Bronchial smooth muscle cell (primary cell): ENCODE data around the gene NLRC5. TPM values are rescaled to one million over a fixed set of nuclear protein-coding genes. Genes with fewer than 3 reads are reported as not detected.

Experiments used
- total RNA-seq: library from RNA; depleted of rRNA; stranded (reverse); fragments of >200 nt; gene quantifications from 2 replicates; pipeline ENCODE4 v1.2.1, GENCODE V29; 2014

The NLRC5 gene
- total RNA-seq: 8.4 and 10.6 TPM in 2 replicates

DNA sequence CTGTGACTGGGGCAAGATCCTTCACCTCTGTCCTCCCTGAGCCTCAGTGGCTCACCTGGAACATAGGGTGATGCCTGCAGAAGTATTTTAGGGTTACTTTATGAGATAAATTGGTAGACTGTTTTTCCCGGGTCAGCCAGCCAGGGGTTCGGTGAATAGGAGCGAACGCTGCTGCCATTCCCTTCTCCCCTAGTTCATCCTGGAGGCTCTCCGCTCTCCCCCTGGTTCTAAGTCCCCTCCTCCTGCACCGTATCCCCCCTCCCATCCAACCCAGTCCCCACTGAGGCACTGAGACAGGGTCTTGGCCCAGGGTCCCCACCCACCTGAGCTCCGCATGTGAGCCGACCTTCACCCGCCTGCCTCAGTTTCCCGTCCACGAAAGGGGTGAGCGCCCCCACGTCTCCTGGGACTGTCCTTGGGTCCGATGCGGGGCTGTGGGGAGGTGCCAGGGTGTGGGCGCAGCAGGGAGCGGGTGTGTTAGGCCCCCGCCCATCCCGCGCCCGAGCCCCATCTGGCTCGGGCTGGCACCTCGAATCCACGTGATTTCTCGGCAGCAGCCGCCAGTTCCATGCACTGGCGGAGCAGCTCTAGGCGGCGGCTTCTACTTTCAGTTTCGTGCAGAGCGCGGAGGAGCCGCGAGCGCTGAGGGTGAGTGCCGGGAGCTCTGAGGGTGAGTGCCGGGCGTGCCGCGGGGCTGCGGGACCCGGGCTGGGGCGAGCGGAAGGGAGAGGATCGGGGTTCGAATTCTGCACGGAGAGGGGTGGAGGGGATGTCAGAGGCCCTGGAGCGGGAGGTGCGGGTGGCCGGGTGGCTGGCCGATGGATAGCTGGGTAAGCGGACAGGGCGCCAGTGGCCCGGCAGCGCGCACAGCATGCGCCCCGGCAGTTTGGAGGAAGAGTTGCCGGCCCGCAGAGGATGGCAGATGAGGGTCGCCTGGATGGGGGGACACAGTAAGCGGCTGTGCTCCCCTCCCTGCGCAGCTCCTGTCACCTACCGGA is at the start of gene NLRC5:
TSS of gene NLRC5 (plus strand) at position 610 of the 998 bp plus-strand sequence. CDS start 31,156 bp downstream, outside the sequence.

DNA sequence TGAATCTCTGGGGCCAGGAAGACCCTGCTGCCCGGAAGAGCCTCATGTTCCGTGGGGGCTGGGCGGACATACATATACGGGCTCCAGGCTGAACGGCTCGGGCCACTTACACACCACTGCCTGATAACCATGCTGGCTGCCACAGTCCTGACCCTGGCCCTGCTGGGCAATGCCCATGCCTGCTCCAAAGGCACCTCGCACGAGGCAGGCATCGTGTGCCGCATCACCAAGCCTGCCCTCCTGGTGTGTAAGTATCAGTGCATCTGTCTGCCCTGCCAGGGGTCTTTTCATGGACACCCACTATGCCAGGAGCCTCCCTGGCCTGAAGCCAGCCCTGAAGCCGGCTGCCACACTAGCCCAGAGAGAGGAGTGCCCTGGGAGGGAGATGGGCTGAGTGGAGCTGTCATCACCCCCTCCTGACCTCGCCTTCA is 27.5 kb upstream of the NLRC5 start, which contains the start of gene CETP:
TSS of gene CETP (plus strand) at position 100 of the 431 bp plus-strand sequence. CDS start at position 130, 30 bp downstream.

GRCh38 chr16:57091975-57092785 is 102.8 kb downstream of the NLRC5 start, which contains the start of gene CPNE2:
Gene CPNE2 (plus strand): TSS chr16:57092583. CDS start chr16:57110743, 18,160 bp downstream.

Other genes with a start within 250 kb of the NLRC5 start
- gene SLC12A3, start 124.3 kb upstream of the NLRC5 start, total RNA-seq: under 0.01 TPM in 1 of 2 replicates, not detected in the other
- gene HERPUD1, start 57.4 kb upstream of the NLRC5 start, total RNA-seq: 35.3 and 43.2 TPM in 2 replicates
- gene CETP, start 27.6 kb upstream of the NLRC5 start, total RNA-seq: not detected in 2 replicates
- 9.6 and 22.8 TPM in 2 replicates for gene CPNE2, start 103.0 kb downstream of the NLRC5 start, total RNA-seq
- gene PSME3IP1, start 196.5 kb downstream of the NLRC5 start, total RNA-seq: 50.1 TPM in 2 replicates
- 31.4 and 39.8 TPM in 2 replicates for gene RSPRY1, start 196.8 kb downstream of the NLRC5 start, total RNA-seq